HG02840 (cell line): Measurements from ENCODE around the gene MAPKAPK3.

Experiments used
- ATAC-seq: cut with Tn5 transposase; IDR thresholded peaks from one replicate; pipeline ENCODE4 v1.9.1; 2021; ENCODE audit warnings: mild to moderate bottlenecking, moderate library complexity, moderate number of reproducible peaks; ENCODE audit not compliant: unreplicated experiment, low FRiP score

Gene MAPKAPK3

DNA sequence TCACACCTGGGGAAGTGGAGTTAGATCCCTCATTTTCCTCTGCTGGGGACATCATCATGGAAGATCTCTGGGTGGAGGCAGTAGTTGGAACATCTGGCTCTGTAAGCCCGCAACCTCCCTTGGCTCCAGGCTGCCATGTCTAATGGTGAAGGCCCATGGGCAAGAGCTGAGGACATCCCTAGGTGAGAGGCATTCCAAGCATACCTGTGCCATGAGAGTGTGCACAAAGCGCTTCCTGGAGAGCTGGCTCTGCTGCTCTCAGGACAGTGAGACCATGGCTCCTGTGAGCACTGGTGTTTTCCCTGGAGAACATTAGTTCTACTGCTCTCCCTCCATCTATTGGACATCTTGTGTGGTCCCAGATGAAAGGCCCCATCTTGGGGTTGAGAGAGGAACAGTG, 7.7 kb downstream of the MAPKAPK3 start:
- ATAC-seq = no peak

DNA sequence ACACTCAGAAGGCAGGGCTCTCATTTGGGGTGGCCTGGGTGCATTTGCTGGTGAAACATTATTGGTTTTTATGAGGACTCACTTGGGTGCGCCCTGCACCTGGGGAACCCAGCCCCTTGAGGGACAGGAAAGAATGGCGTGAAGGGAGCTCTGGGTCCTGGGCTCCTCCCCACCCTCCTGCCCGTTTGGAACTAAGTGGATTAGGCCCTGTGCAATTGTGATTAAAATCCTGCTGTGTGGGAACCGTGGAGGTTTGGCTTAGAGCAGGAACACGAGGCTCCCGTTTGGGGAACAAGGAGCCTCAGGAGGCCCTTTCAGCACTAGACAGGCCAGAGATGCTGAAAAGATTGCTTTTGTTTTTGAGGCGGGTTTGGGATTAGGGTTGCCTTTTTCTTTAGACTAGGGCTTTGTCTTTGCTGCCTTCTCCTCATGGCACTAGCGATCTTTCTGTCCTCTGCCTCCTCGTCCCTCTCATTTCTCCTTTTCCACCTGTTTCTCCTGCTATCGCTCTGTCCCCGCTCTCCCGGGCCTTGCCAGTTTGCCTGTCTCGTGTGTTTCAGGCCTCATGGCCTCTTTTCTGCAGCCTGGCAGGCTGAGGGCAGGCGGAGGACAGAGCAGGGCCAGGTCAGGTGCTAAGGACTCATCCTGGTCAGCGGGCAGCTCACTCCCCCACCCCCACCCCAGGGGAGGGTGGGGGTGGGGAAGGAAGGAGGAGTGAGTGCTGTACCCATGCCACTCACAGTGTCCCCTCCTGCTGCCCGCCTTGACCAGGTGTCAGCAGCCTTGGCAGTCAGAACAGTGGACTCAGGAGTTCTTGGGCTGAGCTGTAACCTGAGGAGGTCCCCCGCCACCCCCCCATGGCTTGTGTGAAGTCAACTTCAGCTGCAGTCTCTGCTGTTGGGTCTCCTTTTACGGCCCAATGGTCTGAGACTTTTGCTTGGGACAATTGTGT, 8.6 kb downstream of the MAPKAPK3 start:
- no peak for ATAC-seq

GRCh38 chr3:50626401-50626800, 9.4 kb downstream of the MAPKAPK3 start:
- ATAC-seq = no peak

DNA sequence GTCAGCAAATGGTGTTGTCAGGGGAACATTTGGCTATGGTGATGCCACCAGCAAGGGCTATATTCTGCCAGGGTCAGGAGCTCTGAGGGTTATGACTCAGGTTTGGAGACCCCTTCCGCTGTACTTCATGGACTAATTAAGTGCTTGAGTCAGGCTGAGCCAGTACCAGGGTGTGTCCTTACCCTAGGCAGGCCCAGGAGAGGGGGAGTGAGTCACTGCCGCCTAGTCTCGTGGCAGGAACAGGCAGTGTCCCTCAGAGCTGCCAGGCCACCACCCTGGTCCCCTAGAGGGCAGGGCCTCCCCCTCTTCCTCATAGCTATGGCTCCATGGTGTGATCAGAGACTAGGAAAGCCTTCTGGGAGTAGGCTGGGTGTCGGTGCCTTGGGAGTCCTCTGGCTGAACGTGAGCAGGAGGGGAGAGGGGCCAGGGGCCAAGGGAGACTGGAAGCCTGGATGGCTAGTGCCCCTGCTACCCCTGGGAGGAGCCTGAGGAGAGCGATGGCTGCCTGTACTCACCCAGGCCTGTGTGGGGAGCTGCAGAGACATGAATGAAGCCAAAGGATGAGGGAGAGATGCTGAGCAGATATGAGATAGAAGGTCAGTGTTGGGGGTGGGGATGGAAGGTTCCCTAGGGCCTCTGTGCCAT, 10.6 kb downstream of the MAPKAPK3 start:
- ATAC-seq = no peak

DNA sequence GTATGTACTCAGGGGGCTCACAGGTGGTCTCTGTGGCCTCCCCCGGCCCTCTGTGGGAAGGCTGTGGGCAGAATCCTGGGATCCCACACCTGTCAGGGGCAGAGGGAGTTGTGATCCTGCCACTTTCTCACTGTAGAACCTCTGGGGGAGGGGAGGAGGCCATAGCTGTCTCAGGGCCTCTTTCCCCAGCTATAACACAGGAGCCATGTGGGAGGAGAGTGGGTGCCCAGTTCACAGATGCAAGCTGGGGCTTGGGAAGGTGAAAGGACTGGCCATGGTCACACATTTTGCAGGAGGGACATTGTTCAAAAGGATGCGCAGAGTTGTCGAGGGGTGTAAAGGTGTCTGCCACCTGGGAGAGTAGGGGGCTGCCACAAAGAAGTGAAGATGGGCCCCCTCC, 11.7 kb downstream of the MAPKAPK3 start:
- no peak for ATAC-seq

GRCh38 chr3:50630394-50630793, 13.4 kb downstream of the MAPKAPK3 start:
- no peak for ATAC-seq

GRCh38 chr3:50630877-50631276, 13.9 kb downstream of the MAPKAPK3 start:
- ATAC-seq = no peak

DNA sequence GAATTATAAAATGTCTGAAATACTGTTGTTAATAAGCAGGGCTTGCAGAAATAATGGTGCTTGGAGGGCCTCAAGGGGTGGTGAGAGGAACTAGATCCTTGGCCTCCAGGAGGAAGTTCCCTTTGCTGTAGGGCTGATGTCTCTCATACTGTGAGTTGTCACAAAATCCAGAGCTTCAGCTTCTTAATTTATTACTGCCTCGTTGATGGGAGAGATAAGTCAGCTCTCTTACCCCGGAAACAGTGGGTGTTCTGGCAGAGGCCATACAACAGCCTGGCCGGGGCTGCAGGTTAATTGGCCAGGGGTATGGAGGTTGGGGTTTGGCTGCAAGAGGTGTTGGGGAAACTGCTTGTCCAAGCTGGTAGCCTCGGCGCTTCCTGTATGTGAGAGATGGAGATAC, 15.5 kb downstream of the MAPKAPK3 start:
- no peak for ATAC-seq

DNA sequence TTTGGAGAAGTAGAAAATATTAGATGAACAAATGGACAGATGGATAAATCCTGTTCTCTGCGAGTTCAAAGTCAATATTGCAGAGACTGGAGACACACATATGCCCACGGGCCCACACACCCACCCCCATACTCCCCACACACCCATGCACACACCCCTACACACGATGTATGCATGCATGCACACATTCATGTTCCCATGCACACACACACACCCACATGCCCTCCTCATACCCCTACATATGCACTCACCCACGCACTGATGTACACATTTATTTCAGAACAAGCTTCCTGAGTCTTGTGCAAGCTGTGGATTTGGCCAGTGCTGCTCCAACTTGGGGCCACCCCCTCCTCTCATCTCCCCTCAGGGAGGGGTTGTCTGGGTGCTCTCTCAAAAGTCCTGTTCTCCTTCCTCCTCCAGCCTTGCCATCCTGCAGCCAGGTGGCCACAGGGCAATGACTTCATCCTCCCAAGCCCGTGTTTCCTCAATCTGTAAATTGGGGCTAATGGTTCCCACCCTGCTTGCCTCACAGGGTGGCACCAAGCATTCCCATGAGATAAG, 16.4 kb downstream of the MAPKAPK3 start:
- no peak for ATAC-seq

DNA sequence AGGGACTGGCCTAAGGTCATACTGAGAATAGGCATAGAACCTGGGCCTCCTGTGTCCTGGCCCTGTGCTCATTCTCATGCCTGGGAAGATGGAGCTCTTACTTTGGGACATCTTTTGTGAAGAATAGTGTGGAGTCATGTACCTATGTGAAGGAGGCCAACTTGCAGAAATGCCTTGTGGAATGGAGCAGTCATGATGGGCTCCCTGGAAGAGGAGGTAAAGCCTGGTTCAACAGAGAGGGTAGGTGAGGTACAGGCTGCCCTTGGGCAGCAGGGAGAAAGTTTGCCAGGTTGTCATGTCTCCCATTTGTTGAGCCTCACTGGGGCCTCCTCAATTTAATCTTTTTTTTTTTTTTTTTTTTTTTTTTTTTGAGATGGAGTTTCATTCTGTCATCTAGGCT, 18.1 kb downstream of the MAPKAPK3 start:
- no peak for ATAC-seq

DNA sequence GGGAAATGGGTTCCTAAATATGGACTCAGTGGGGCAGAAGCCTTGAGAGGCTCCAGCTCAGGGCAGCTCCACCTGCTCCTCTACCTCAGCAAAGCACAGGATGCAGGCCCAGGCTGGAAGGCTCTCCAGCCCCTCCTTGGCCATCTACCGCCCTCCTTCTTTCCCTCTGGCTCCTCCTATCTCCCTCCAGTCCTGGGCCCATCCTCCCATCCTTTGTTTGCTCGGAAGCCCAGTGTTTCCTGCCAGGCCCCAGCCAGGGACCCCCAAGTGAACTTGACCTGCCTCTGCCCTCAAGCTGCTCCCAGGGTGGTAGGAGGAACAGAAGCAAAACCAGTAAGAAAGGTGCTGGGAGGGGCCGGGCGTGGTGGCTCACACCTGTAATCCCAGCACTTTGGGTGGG, 20.1 kb downstream of the MAPKAPK3 start:
- no peak for ATAC-seq

DNA sequence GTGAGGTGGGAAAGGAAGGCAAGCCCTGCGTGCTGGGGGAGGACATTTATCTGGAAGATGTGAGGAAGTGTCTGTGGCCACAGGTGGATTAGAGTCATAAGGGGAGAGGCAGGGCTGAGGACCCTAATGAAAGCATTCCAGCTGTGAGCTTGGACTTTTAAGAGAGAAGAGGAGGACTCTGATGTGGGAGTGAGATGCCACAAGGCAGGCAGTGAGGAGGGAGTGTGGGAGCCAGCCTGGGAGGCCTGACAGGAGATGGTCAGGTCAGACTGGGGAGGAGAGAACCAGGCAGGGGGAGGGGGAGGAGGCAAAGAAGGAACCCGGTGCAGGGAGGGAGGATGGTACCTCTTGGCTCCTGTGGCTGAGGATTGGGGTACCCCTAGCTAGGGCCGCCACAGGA, 21.0 kb downstream of the MAPKAPK3 start:
- no peak for ATAC-seq

GRCh38 chr3:50639055-50639494, 22.1 kb downstream of the MAPKAPK3 start:
- ATAC-seq = no peak

GRCh38 chr3:50642382-50642781, 25.4 kb downstream of the MAPKAPK3 start:
- ATAC-seq = no peak

DNA sequence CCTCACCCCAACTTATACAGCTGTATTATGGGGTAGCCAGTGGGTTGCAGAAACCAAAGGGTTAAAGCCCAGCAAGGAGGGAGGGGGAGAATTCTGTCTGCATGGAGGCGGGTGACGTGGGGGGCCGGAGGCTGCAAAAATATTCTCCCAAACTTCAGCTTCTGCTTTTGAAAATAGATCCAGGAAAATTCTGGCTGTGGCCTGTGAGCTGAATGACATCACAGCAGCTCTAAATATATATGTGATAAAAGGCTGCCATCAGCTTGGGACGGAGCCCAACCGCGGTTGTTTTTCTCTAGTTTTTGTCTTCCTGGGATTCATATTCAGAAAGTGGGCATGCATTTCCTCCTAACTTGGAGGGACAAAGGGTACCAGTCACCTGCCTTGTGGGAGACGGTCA, 27.6 kb downstream of the MAPKAPK3 start:
- no peak for ATAC-seq

- no peak for ATAC-seq
Measured at GRCh38 chr3:50645378-50645777, 28.4 kb downstream of the MAPKAPK3 start.

- no peak for ATAC-seq
Measured at GRCh38 chr3:50648313-50648712, 31.4 kb downstream of the MAPKAPK3 start.

- no peak for ATAC-seq
Measured at GRCh38 chr3:50648944-50649343, 32.0 kb downstream of the MAPKAPK3 start.

DNA sequence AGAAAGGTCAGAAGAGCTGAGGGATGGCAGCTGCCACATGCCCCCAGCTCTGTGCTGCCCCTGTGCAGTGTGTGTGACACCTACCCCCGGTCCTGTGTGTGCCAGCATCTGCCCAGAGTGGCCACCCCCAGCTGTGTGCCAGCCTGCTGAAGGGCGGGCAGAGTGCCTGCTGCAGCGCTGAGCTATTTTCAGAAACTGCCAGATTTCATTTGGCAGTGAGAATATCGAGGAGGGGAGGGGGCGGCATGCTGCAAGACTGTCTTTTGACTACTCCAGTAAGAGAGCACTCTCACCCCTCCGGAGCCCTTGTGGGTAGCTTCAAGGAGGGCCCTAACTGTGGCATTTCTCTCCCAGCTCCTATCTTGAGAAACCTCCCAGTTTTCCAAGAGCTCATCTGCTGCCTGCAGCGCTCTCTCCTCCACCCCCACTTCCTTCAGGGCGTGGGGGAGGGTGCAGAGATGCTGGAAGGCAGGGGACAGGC, 32.5 kb downstream of the MAPKAPK3 start:
- no peak for ATAC-seq

DNA sequence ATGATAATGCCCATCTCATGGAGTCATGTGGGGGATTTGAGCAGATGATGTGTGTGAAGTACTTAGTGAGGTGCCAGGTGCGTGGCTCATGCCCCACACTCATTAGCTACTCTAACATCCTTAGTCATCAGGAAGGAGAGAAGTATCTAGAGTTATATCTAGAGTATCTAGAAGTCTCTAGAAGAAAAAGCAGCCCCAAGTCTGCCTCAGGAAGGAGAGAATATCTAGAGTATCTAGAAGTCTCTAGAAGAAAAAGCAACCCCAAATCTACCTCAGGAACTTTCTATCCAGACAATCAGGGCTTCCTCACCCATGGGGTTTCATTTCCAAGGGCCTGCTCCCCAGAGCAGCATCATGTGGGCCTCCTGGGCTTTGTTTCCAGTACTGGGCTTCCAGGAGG, 33.1 kb downstream of the MAPKAPK3 start:
- no peak for ATAC-seq

DNA sequence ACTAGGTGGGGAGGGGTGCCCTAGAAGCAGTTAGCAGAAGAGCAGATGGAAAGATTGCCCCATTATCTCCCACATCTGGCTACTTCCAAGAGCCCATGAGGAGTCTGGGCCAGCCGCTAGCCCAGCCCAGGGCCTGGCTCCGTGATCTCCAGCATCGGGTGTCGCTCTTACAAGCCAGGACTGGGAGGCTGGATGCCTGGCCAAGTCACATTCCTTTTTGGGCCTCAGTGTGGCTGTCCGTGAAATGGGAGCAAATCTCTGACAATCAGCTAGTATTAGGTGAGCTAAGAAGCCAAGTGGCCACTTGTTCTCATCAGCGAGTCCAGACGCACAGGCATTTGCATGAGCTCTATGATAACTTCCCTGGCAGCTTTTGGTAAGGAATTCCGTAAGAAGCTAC, 34.5 kb downstream of the MAPKAPK3 start:
- ATAC-seq = no peak
